Suprapubic skin (tissue), 4 donors: ENCODE results near the gene GTF2A1L. TPM values are rescaled to one million over a fixed set of nuclear protein-coding genes. Genes with fewer than 3 reads are reported as not detected.
A peak's percentile ranks its signal among the peaks of the same experiment; 100 is the strongest.
"Not testable (repeated sequence)": the region's sequence is repeated elsewhere in the genome, so short reads cannot be mapped to it uniquely, and the experiment has no call there.

ENCODE experiments used
- DNase-seq, 2 donors: peaks; one replicate each; pipeline ENCODE4 v3.0.0-alpha.2; 2019; ENCODE audit warnings: low spot score in 2 of 2
- H3K27ac ChIP-seq: fragments of 200-600 bp; sonication (generic); one replicate; pipeline ENCODE4 v1.5.1; 2019
- H3K27me3 ChIP-seq: fragments of 200-600 bp; sonication (generic); one replicate; pipeline ENCODE4 v1.5.1; 2019
- H3K36me3 ChIP-seq: fragments of 200-600 bp; sonication (generic); one replicate; pipeline ENCODE4 v1.5.1; 2019
- H3K4me1 ChIP-seq: fragments of 200-600 bp; sonication (generic); one replicate; pipeline ENCODE4 v1.5.1; 2019
- H3K4me3 ChIP-seq: fragments of 200-600 bp; sonication (generic); one replicate; pipeline ENCODE4 v1.5.1; 2019; ENCODE audit warnings: mild to moderate bottlenecking
- H3K9me3 ChIP-seq: fragments of 200-600 bp; sonication (generic); one replicate; pipeline ENCODE4 v1.5.1; 2019
- CTCF ChIP-seq, 2 donors: fragments of 200-600 bp in 1 of 2; fragments of 450-650 bp in 1 of 2; sonication (generic) in 1 of 2; IDR thresholded peaks; one replicate each; pipeline ENCODE4 v1.5.1; 2016 to 2019; ENCODE audit warnings: antibody characterized with exemption in 2 of 2, mild to moderate bottlenecking in 1 of 2, moderate library complexity in 1 of 2
- EP300 ChIP-seq: sonication (generic); formaldehyde crosslinking; IDR thresholded peaks from one replicate; pipeline ENCODE4 v1.6.1; 2017; ENCODE audit warnings: antibody characterized with exemption
- POLR2A ChIP-seq, 2 donors: fragments of 450-650 bp; IDR thresholded peaks; one replicate each; pipeline ENCODE4 v1.6.1; 2017; ENCODE audit warnings: antibody characterized with exemption in 2 of 2, mild to moderate bottlenecking in 2 of 2, moderate library complexity in 2 of 2
- POLR2AphosphoS5 ChIP-seq, 3 donors: sonication (generic); formaldehyde crosslinking; IDR thresholded peaks; one replicate each; pipeline ENCODE4 v1.6.1; 2017; ENCODE audit warnings: antibody characterized with exemption in 3 of 3
- WGBS: methylation state at CpG from one replicate; pipeline ENCODE4 v1.1.5; 2018; 5-methylcytosine and 5-hydroxymethylcytosine counted together
- total RNA-seq, 4 donors: library from RNA; depleted of rRNA; stranded (reverse); fragments of >200 nt; gene quantifications; one replicate each; pipeline ENCODE4 v1.1.0, GENCODE V29; 2016

Gene GTF2A1L
- total RNA-seq, 4 donors from 2014 or later: 1.0 to 2.9 (median 1.1) TPM; not detected in 1

DNA sequence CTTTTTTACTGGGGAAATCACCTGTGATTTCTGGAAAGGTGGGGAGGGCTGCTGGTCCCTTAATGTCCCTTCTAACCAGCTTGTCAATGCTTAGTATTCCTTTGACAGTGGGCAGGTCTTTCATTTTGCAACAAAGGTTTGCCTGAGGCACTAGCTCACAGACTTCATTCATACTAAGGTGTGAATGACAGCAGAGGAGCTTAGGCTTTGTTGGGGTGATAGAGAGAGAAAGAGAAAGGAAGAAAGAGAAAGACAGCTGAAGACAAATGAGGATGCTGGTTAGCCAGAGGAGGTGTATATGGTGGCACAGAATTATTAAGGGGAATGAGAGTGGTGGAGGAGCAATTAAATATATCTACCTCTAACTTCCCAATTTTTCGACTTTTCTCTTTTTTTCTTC is 28.9 kb upstream of the GTF2A1L start:
- TF ChIP-seq POLR2AphosphoS5 (IDR thresholded peaks at IDR 0.05): no peak
- TF ChIP-seq EP300: no peak
- no peak for TF ChIP-seq CTCF (IDR thresholded peaks at IDR 0.05)
- no peak for TF ChIP-seq POLR2A (IDR thresholded peaks at IDR 0.05)
- WGBS: 79% methylated on average over 1 of the region's 1 CpG
- no peak for DNase-seq

GRCh38 chr2:48589170-48589767 is 28.4 kb upstream of the GTF2A1L start:
- no peak for DNase-seq
- Histone ChIP-seq H3K9me3 (no peaks in the 10 kb centered on the region), H3K4me1 (no peaks in the 10 kb centered on the region), H3K4me3 (no peak overlapping the region), H3K27ac (no peak overlapping the region), H3K36me3 (no peaks in the 10 kb centered on the region), H3K27me3 (no peaks in the 10 kb centered on the region)
- WGBS: 42% methylated on average over 5 of the region's 5 CpGs
- TF ChIP-seq POLR2A (IDR thresholded peaks at IDR 0.05) (no peak), CTCF (IDR thresholded peaks at IDR 0.05) (peak in 1 of 2 donors; percentile 35)

More for the DNA sequence above, 28.9 kb upstream of the GTF2A1L start:
- Histone ChIP-seq H3K27me3 (no peaks in the 10 kb centered on the region), H3K4me1 (no peaks in the 10 kb centered on the region), H3K9me3 (no peaks in the 10 kb centered on the region), H3K36me3 (no peaks in the 10 kb centered on the region), H3K27ac (no peak overlapping the region), H3K4me3 (no peak overlapping the region)

DNA sequence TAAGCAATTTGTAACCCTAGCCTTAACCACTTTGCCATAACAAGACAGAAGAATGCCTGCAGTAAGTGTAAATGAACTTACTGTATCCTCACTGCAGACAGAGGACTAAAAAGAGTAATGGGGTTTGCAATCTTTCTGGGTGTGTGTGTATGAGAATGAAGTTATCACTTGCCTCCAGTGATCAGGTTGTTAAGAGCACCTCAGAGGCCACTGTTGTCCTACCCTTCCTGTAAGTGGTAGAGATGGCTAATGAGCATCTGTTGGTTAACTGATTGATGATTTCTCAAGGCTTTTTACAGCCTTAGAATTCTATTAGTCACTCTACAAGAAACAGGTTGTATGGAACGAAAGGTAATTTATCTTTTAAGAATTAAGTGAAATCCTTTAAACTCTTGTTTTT is 27.6 kb upstream of the GTF2A1L start:
- Histone ChIP-seq H3K27ac (no peak overlapping the region), H3K27me3 (no peaks in the 10 kb centered on the region), H3K4me1 (no peaks in the 10 kb centered on the region), H3K4me3 (no peak overlapping the region), H3K36me3 (no peaks in the 10 kb centered on the region), H3K9me3 (no peaks in the 10 kb centered on the region)
- no peak for DNase-seq
- WGBS: 76% methylated on average over 1 of the region's 1 CpG
- TF ChIP-seq CTCF (IDR thresholded peaks at IDR 0.05) (no peak), POLR2A (IDR thresholded peaks at IDR 0.05) (no peak), POLR2AphosphoS5 (IDR thresholded peaks at IDR 0.05) (no peak), EP300 (no peak)

DNA sequence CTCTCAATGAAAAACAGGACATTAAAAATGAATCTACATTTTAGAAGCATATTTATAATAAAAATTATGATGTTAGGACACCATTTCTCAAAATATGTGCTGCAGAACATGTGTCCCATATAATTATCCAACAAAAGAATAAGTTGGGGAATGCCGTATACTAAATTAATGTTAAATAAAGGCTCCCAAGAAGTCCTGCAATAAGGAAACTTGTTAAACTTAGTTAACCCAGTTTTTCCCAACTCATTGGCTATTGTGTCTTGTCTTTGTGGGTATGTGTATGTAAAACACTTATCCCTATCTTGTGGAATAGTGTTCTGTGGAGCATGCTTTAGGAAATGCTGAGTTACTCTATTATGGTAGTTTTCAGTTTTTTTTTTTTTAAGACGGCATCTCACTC is 25.6 kb upstream of the GTF2A1L start:
- TF ChIP-seq POLR2A (IDR thresholded peaks at IDR 0.05) (no peak), CTCF (IDR thresholded peaks at IDR 0.05) (no peak), EP300 (no peak), POLR2AphosphoS5 (IDR thresholded peaks at IDR 0.05) (no peak)

GRCh38 chr2:48596751-48597150 is 20.9 kb upstream of the GTF2A1L start:
- H3K4me3 ChIP-seq, H3K9me3 ChIP-seq, H3K36me3 ChIP-seq, H3K4me1 ChIP-seq, DNase-seq, H3K27me3 ChIP-seq, H3K27ac ChIP-seq: not testable (repeated sequence)
- WGBS: 95% methylated on average over 7 of the region's 7 CpGs

More for the DNA sequence above, 25.6 kb upstream of the GTF2A1L start:
- Histone ChIP-seq H3K4me1 (no peaks in the 10 kb centered on the region), H3K27ac (no peak overlapping the region), H3K9me3 (no peaks in the 10 kb centered on the region), H3K27me3 (no peaks in the 10 kb centered on the region), H3K36me3 (peaks cover 2% of the 10 kb centered on the region), H3K4me3 (no peak overlapping the region)
- 98% methylated on average over 2 of the region's 2 CpGs for WGBS
- no peak for DNase-seq

GRCh38 chr2:48597492-48597891 is 20.2 kb upstream of the GTF2A1L start:
- Histone ChIP-seq H3K27ac (no peak overlapping the region), H3K4me3 (no peak overlapping the region), H3K9me3 (no peaks in the 10 kb centered on the region), H3K4me1 (no peaks in the 10 kb centered on the region), H3K27me3 (no peaks in the 10 kb centered on the region), H3K36me3 (peaks cover 4% of the 10 kb centered on the region)
- DNase-seq: no peak
- TF ChIP-seq POLR2A (IDR thresholded peaks at IDR 0.05): no peak
- TF ChIP-seq EP300: no peak
- TF ChIP-seq POLR2AphosphoS5 (IDR thresholded peaks at IDR 0.05): no peak
- 85% methylated on average over 2 of the region's 2 CpGs for WGBS
